HS-5 (cell line): ENCODE results near the gene DGKI.
"Not testable (repeated sequence)": the region's sequence is repeated elsewhere in the genome, so short reads cannot be mapped to it uniquely, and the experiment has no call there.

Source experiments
- DNase-seq: peaks from one replicate; pipeline ENCODE4 v3.0.0-alpha.2; 2012; ENCODE audit warnings: low read depth

Gene DGKI

GRCh38 chr7:137469858-137470257 is 376.9 kb downstream of the DGKI start:
- DNase-seq = no peak

GRCh38 chr7:137469191-137469811 is 377.5 kb downstream of the DGKI start:
- DNase-seq = no peak

GRCh38 chr7:137462847-137463246 is 383.9 kb downstream of the DGKI start:
- DNase-seq = no peak

DNA sequence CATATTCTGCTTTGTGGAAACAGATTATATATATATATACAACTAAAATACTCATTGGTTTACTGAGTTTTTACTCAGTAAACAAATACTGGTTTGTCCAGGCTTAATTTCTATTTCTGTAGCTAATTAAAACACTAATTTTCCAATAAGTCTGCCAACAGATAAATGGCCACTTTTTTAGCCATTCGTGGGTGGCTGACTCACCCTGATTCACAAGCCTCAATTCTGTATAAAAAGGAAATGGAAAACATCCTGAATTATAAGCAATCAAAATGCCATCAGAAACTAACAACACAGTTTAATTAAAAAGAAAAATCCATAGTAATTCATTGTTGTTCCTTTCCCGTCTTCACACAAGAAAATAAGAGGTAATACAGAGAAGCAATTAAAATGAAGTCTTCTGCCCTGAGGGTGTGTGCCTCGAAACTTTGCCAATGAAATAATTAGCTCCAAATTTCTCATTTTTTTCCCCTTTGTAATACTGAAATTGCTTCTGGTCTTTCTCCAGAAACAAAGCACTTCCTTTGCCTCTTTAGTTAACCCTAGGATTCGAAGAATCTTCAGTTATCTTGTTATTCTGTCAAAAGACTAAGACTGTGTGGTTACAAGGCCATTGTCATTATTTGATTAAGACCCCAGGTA is 384.6 kb downstream of the DGKI start:
- peak; percentile 4 for DNase-seq

- DNase-seq = no peak
These were observed 388.4 kb downstream of the DGKI start for GRCh38 chr7:137458399-137458798.

DNA sequence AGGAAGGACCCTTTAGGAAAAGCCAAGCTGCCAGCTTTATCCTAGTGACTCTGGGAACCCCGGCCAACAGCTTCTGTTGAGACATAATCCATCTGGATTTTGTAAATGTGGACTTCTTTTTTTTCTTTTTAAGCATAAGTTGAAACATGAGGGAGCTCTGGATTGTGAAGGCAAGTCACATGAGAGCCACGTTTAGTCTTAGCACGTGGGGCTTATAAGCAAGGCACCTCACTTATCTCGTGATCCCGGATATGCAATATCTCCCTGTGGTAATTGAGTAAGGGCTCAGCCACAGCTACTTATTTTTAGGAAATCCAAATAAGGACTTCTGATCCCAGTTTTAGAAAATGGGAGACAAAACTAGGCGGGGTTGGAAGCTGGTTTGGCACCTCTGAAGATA is 392.0 kb downstream of the DGKI start:
- DNase-seq = no peak

GRCh38 chr7:137454246-137454724 is 392.5 kb downstream of the DGKI start:
- DNase-seq = peak; percentile 14

GRCh38 chr7:137453356-137453755 is 393.4 kb downstream of the DGKI start:
- no peak for DNase-seq

DNA sequence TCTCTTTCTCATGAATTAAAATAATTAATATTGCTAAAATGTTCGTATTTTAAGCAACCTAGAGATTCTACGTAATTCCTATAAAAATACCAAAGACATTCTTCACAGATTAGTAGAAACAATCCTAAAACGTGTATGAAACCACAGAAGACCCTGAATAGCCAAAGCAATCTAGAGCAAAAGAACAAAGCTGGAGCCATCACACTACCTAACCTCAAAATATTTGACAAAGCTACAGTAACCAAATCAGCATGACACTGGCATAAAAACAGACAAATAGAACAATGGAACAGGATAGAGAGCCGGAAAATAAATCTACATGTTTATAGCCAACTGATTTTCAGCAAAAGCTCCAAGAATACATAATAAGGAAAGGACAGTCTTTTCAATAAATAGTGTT is 397.8 kb downstream of the DGKI start:
- DNase-seq = no peak

- not testable (repeated sequence) for DNase-seq
These were observed 398.2 kb downstream of the DGKI start for GRCh38 chr7:137448572-137448971.

GRCh38 chr7:137446025-137446424 is 400.7 kb downstream of the DGKI start:
- no peak for DNase-seq

- DNase-seq = no peak
These were observed 401.5 kb downstream of the DGKI start for GRCh38 chr7:137445268-137445667.

DNA sequence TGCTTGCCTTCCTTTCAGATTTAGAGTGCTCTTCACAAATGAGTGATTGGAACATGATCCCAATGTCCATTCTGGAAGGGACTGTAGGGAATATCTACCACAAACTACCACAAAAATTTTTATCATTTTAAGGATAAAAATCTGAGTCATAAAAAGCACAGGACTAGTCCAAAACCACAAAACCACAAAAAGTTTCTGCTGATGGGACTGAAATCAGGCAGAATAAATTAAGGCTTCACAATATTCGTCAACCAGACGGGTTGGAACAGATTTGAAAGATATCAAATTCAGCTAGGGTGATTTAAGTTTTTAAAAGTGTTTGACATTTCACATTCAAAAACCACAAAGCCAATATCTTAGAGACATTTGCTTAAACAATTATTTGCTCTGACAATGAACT is 403.2 kb downstream of the DGKI start:
- no peak for DNase-seq

DNA sequence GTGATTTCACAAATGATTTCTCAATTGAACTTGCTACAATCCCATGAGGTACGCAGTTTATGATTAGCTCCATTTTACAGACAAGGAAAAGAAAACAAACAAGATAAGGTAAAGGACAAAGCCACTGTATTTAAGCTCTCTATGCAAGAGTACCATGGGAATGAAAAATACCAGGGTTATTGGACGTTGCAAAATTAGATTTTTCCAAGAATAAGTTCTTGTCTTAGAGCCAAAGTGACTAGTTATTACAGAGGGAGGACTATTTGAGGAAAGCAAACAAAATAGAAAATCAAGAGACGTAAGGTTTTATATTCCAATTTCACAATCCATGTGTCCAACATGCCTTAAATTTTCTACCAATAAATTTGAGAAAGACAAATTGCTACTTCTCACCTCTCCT is 405.3 kb downstream of the DGKI start:
- no peak for DNase-seq

DNA sequence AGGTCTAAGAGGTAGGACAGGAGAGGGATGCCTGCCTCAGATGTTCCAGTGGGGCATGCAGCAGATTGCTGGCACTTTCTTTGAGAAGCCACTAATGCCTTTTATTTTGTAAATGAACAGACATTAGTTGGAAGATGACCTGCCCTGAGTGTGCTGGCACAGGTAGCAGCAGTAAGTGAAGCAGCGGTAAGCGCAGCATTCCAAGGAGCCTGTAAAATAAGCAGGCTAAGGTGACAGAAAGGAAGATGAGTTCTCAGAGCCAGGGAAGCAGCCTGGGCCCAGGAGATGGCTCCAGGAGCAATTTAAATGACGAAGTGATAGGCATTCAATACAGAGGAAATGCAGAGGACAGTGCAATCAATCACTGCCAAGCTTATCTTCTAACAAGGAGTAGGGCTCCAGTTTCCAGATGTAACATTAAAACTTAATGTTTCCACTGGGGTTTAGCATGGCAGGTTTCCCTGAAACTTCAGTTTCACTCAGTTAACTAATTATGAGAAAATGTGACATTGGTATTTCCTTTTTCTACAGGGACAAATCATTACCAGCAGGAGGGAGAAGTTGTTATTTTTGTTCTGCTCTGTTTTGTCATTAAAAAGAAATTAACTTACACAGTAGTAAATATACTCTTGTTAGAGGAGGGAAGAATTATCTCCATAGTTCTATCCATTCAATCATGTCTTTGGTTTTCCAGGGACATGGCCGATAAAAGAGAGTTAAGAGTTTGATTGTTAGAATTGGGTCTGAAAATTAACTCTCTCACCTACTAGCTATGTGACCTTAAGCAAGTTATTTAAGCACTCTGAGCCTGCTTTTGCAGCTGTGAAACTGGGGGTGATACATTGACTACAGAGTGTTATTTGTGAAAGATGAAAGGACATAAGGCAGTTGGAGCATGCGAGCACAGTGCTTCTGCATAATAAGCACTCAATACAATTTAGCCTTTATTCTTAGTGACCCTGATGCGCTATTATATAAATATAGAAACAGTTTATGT is 406.6 kb downstream of the DGKI start:
- no peak for DNase-seq

- DNase-seq = no peak
These were observed 411.8 kb downstream of the DGKI start for GRCh38 chr7:137434946-137435345.

DNA sequence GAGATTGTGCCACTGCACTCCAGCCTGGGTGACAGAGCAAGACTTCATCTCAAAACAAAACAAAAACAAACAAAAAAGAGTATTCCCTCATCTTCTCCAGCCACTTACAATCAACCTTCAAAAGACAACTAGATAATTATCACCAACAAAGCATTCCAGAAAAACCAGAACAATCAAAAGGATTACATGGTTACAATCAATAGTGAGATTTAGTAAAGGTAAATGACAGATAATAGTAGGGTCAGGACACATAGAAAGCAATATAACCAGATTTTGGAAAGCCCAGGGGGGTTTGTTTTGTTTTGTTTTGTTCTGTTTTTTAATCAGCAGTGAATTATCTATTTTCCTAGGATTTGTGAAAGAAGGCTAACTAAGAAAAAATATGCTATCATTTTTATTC is 412.2 kb downstream of the DGKI start:
- no peak for DNase-seq

DNA sequence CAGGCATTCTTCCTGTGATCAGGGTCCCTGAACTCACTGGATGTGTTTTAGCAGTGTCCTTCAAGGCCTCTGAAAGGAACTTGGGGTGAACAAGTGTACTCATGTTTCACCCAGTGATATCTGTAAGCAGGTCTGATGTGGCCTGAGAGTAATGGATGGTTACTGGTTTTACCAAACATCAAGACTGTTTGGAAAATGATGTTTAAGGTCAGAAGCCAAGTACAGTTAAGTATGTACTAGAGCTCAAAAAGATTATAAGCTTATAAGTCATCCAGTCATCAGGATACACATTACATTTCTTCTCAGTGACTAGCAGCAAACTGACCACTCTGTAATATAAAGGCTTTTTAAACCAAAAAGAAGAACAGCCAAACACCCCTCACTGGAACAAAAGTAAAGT is 423.5 kb downstream of the DGKI start:
- no peak for DNase-seq

GRCh38 chr7:137421366-137421765 is 425.4 kb downstream of the DGKI start:
- no peak for DNase-seq

DNA sequence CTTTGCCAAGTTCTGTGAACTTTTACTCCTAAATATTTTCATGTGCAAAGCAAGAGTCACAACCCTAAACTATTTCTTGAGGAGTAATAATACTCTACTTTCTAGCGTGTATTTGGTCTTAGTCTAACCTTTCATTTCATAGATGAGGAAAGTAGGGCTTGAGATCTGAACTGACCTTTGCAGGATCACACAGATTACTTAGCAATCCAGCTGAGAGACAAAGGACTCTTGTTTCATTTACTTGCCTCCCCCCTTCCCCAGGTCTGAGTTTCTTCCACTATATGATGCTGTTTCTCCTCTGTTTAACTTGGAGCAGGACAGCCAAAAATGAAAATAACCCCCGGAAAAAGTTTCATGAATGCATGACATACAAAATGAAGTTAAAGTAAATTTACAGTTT is 427.9 kb downstream of the DGKI start:
- DNase-seq = no peak

DNA sequence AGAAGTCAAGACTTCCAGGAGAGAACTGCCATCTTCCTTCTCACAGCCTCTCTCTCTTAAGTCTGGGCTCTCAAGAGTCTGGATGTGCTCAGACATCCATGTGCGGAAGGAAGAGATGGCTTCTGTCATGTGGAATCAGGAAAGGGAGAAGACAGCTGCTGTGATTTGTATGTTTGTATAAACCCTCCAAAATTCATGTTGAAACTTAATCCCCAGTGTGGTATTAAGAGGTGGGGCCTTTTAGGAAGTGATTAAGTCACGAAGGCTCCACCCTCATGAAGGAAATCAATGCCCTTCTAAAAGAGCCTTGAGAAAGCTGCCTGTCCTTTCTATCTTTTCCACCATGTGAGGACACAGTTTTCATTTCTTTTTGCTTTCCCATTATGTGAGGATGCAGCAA is 429.3 kb downstream of the DGKI start:
- no peak for DNase-seq

- DNase-seq = no peak
These were observed 432.9 kb downstream of the DGKI start for GRCh38 chr7:137413901-137414300.

DNA sequence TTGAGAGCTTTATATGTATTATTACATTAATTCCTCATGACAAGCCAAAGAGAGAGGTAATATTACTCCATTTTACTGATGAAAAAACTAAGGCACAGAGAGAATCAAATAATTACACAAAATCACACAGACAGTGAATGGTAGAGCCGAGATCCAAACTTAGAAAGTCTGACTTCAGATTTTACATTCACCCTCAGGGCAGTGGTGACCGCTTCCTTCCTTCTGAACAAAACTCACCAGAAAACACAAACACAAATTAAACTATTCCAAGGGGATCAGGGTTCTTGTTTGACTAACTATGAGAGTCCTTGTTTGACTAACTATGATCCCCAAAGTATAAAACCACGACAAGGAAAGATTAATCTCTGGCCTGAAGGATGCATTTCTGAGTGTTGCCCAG is 435.3 kb downstream of the DGKI start:
- DNase-seq = no peak
